Urothelium cell line (cell line): ENCODE measurements around the gene NECAB2.
"Not testable (repeated sequence)": the region's sequence is repeated elsewhere in the genome, so short reads cannot be mapped to it uniquely, and the experiment has no call there.

Experiments used
- DNase-seq: peaks from one replicate; pipeline ENCODE4 v3.0.0; 2011; ENCODE audit warnings: low spot score, mixed read lengths
- FAIRE-seq: peaks from 2 replicates; lab custom pipeline; 2011; peaks lifted over from hg19 to GRCh38; lab: Jason Lieb, UNC

NECAB2 gene

GRCh38 chr16:83935858-83936255, 32.2 kb upstream of the NECAB2 start:
- DNase-seq, result no peak
- no peak for FAIRE-seq

GRCh38 chr16:83936581-83937165, 31.4 kb upstream of the NECAB2 start:
- FAIRE-seq (no peak), DNase-seq (no peak)

DNA sequence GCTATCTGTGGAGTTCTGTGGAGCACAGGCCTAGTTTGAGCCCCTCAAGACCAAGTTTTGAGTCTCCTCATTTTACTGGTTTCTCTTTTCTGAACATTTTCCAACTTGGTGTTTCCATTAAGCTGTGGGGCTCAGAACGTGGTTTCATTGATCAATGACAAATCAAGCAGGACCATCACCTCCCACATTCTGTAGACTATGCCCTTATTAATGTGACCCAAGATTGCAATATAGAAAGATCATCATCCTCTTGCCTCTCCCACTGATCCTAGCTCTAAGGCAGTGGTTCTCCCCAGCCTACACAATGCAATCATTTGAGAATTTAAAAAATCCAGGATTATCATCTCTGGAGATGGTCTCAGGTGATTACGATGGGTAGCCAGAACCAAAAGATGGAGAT, 30.8 kb upstream of the NECAB2 start:
- DNase-seq, result no peak
- FAIRE-seq, result peak; percentile 20

GRCh38 chr16:83937922-83938885, 29.8 kb upstream of the NECAB2 start:
- DNase-seq (no peak), FAIRE-seq (no peak)

GRCh38 chr16:83939266-83939855, 28.7 kb upstream of the NECAB2 start:
- DNase-seq (no peak), FAIRE-seq (no peak)

DNA sequence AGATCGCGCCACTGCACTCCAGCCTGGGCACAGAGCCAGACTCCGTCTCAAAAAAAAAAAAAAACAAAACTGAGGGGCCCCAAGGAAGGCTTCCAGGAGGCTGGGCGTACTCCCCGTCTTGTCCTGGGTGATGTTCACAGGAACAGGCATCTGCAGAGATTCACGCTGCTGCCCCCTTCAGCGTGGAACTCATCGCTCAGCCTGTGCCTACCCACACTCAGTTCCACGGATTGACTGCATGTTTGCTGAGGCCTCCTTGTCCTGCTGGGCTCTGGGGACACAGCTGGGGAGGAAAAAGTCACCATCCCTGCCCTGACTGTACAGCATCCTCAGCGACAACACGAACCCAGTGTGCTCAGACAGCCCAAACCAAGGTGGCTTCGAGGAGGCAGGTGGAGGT, 27.9 kb upstream of the NECAB2 start:
- FAIRE-seq, result no peak

GRCh38 chr16:83940630-83941378, 27.2 kb upstream of the NECAB2 start:
- FAIRE-seq, result no peak
- DNase-seq, result no peak

More for the DNA sequence above, 27.9 kb upstream of the NECAB2 start:
- no peak for DNase-seq

DNA sequence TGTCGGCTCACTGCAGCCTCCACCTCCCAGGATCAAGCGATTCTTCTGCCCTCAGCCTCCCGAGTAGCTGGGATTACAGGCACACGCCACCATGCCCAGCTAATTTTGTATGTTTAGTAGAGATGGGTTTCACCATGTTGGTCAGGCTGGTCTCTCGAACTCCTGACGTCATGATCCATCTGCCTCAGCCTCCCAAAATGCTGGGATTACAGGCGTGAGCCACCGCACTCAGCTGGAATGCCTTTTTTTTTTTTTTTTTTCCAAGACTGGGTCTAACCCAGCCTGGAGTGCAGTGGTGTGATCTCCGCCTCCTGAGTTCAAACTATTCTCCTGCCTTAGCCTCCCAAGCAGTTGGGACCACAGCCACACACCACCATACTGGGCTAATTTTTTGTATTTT, 26.5 kb upstream of the NECAB2 start:
- FAIRE-seq, DNase-seq: not testable (repeated sequence)

- FAIRE-seq (no peak), DNase-seq (no peak)
These were observed 26.0 kb upstream of the NECAB2 start for GRCh38 chr16:83942074-83942473.

- DNase-seq (no peak), FAIRE-seq (no peak)
These were observed 25.1 kb upstream of the NECAB2 start for GRCh38 chr16:83942815-83943515.

DNA sequence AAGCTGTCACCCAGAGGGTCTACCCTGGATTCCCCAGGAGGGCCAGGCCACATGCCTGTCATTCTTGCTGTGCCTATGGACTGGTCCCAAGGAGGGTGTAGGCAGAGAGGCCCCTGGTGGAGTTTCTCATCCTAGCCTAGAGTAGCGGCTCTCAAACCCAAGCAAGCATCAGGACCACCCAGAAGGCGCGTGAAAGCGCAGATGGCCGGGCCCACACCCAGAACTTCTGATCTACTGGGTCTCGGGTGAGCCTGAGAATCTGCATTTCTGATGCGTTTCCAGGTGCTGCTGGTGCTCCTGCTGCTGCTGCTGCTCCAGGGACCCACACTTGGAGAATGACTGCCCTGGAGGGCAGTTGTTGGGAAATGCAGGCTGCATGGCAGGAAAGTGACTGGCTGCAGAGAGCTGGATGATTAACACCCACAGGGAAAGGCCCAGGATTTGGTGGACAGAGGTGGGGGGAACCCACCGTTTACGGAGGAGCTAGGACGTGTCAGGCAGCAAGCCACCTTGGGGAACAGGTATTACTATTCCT, 24.5 kb upstream of the NECAB2 start:
- FAIRE-seq (no peak), DNase-seq (no peak)

GRCh38 chr16:83945587-83945986, 22.5 kb upstream of the NECAB2 start:
- FAIRE-seq (no peak), DNase-seq (no peak)

DNA sequence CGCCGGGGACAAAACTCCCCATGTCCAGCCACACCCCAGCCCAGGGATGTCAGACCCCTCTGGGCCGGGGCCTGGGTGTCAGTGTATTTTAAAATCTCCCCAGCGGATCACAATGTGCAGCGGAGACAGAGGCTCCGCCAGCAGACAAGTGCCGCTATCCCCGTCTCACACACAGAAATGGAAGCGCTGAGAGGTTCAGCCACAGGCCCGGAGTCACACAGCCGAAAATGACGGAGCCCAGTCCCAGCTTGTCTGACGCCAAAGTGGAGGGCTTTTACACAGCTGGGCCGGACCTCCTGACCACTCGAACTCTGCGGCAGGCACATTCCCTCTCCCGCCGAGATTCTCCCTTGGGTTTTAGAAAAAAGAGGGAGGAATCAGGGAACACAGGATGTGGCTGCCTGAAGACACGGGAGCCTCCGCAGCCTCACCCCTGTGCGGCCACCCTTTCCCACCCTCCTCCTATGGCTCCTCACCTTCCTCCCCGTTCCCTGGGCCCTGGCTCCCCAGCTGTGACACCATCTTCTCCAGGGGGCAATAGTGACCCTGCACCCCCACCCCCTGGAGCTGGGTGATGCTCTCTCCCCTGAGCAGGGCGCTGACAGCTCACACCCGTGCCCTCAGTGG, 21.8 kb upstream of the NECAB2 start:
- DNase-seq (no peak), FAIRE-seq (no peak)

- DNase-seq (no peak), FAIRE-seq (no peak)
These were observed 21.1 kb upstream of the NECAB2 start for GRCh38 chr16:83946781-83947566.

DNA sequence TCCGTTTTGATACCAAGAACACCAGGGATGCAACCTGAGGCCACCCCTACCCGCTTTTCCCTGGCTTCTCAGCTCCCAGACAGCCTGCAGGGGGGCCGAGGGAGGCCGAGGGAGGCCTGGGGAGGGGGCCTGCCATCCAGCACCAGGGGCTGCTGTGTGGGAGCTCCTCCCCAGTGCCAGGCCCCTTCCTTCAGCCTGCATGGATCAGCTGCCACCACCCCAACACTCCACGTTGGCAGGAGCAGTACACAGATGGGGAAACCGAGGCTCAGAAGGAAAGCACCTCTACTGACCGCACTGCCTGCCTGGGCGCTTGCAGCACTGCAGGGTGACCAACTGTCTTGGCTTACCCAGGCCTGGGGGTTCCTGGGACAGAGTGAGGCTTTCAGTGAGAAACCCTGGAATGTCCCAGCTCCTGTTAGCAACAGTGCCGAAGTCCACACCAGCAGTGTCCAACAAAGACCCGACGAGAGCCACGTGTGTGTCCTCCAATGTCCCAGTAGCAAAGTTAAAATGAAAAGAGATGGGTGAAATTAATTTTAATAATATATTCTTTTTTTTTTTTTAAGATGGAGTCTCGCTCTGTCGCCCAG, 20.3 kb upstream of the NECAB2 start:
- no peak for FAIRE-seq
- no peak for DNase-seq

DNA sequence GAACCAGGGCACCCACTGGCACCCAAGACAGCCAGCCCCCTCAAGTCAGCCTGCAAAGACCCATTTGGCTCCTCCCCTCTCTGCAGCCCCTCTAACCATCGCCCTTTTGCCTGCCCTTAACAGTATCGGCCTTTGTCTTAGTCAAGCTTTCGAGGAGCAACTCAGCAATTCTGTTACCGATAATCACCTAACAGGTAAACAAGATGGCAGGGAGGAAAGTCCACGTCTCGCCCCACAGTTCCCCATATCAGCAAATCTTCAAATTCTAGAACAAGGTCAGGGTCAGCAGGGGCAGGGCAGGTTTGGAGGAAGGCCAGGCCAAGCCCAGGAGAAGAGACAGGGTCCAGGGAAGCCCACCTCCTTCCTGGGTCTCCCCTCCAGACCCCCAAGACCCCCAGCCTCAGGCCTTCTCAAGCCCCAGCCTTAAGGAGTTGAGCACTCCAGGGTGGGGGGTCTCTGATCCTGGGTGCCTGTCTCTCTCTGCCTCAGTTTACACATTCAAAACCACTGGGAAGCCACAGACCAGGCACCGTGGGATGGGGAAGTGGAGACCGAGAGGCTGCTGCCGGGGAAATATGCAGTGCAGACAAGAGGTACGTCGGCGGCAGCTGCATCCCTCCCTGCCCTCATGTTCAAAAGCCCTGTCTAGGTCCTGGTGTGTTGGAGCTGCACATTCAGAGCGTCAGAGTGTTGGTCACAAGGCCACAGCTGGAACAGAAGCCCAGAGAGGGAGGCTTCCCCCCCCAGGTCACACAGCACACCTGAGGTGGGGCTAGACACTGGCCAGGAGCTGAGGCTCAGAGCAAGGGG, 18.9 kb upstream of the NECAB2 start:
- DNase-seq (no peak), FAIRE-seq (no peak)

DNA sequence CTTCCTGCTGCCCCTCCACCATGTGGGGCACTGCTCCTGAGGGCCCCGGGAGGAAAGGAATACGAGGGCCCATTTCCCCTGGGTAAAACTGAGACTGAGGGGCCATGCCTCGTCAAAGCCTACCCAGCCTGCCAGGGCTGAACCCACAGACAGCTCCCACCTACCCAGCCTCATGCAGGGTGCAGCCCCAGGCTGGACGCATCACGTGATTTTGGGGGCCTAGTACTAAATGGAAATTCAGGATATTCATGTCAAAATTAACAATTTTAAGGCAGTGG, 18.4 kb upstream of the NECAB2 start:
- DNase-seq (no peak), FAIRE-seq (no peak)

DNA sequence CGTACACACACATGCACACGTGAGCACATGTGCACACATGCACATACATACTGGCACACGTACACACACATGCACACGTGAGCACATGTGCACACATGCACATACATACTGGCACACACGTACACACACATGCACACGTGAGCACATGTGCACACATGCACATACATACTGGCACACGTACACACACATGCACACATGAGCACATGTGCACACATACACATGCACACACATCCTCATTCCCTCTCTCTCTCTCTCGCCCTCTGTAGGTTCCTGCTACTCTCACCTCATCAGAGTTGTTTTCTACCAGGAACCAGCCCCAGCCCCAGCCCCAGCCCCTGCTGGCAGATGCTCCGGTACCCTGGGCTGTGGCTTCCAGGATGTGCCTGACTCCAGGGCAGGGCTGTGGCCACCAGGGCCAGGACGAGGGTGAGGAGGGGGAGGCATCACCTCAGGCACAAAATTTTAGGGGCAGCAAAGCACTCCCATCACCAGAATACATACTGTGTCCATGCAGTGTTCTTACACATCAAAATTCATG, 17.1 kb upstream of the NECAB2 start:
- DNase-seq, FAIRE-seq: not testable (repeated sequence)
